ENCODE results near the gene FEZF2. TPM values are rescaled to one million over a fixed set of nuclear protein-coding genes. Genes with fewer than 3 reads are reported as not detected.
A peak's percentile ranks its signal among the peaks of the same experiment; 100 is the strongest.

The FEZF2 gene
- total and polyA plus RNA-seq, 2 of the 8 experiments (the other 6 are each of a cell fraction or from before 2014, with no cell fraction given), result 0.06 TPM; not detected in 1

GRCh38 chr3:62370112-62370857, 3.1 kb downstream of the FEZF2 start (continued):
- TF ChIP-seq ASH2L (IDR thresholded peaks at IDR 0.05; ENCODE audit: low read length) (no peak), JUND (IDR thresholded peaks at IDR 0.05; ENCODE audit: low read length) (no peak), ATF3 (IDR thresholded peaks at IDR 0.05; ENCODE audit: insufficient read depth, low read depth, low read length) (no peak), EZH2 (IDR thresholded peaks at IDR 0.05; ENCODE audit: low read depth, low read length, severe bottlenecking) (no peak), RNF2 (IDR thresholded peaks at IDR 0.05; ENCODE audit: borderline replicate concordance, low read depth, low read length, missing control alignments, poor library complexity, severe bottlenecking) (peak; percentile 81), TAF7 (optimal IDR thresholded peaks at IDR 0.05; ENCODE audit: borderline replicate concordance, low read depth, low read length) (no peak), GTF2F1 (IDR thresholded peaks at IDR 0.05; ENCODE audit: borderline replicate concordance, low read depth, low read length) (no peak), BCL11A (IDR thresholded peaks at IDR 0.05; ENCODE audit: low read depth in 2 of 2, low read length in 2 of 2) (no peak), SP2 (IDR thresholded peaks at IDR 0.05; ENCODE audit: low read length) (no peak), TCF12 (IDR thresholded peaks at IDR 0.05; ENCODE audit: low read depth, low read length) (0 out of 2 replicates have a peak, but pooled peaks have one; percentile 28)
